RWPE1 (cell line): ENCODE measurements around the gene STX1B.

Experiments
- CTCF ChIA-PET: fragments of 350-600 bp; sonication (Branson Sonifier 250); formaldehyde crosslinking; extraction: SDS; loops from one replicate; lab custom pipeline; 2021; lab: Yijun Ruan, JAX
- POLR2A ChIA-PET: fragments of 400-600 bp; formaldehyde crosslinking; extraction: SDS; loops from one replicate; lab custom pipeline; 2020; ENCODE audit warnings: antibody characterized with exemption; ENCODE audit not compliant: low non-redundant PET; lab: Yijun Ruan, JAX
- DNase-seq: peaks from one replicate; pipeline ENCODE4 v3.0.0; 2012; ENCODE audit warnings: low spot score
- H3K27ac ChIP-seq: fragments of 450-650 bp; 2 replicates; pipeline ENCODE4 v1.5.1; 2017
- CTCF ChIP-seq: fragments of 450-650 bp; conservative IDR thresholded peaks from 2 replicates; pipeline ENCODE4 v1.5.1; 2017; ENCODE audit warnings: low read depth, mild to moderate bottlenecking

Gene STX1B

GRCh38 chr16:31010585-31011325 is at the start of gene STX1B:
Gene STX1B, minus strand, starts transcription at chr16:31010638. Its CDS starts 242 bp downstream, at chr16:31010396.
- no peak within 1 kb of the TSS for H3K27ac ChIP-seq
- ChIA-PET POLR2A (no interaction called here), CTCF (no interaction called here)
- no peak for DNase-seq
- no peak for TF ChIP-seq CTCF

GRCh38 chr16:31055613-31056012 is 45.2 kb upstream of the STX1B start:
- TF ChIP-seq CTCF = no peak
- peak overlapping the region; percentile 22 for H3K27ac ChIP-seq
- CTCF ChIA-PET = interaction anchor here (0.9 kb wide), 1 partner anchor 102 kb away, joined by 5 read pairs; no protein-coding TSS in a partner anchor
- POLR2A ChIA-PET = no interaction called here
- DNase-seq = no peak

GRCh38 chr16:31052114-31052513 is 41.7 kb upstream of the STX1B start:
- CTCF ChIA-PET = interaction anchor here (0.6 to 1.0 kb wide), 4 partner anchors 13 to 93 kb away, joined by 3 to 4 read pairs (median 3); partner anchors contain the start of gene PRSS8
- POLR2A ChIA-PET = interaction anchor here (0.5 kb wide), 1 partner anchor 50 kb away, joined by 12 read pairs; no protein-coding TSS in a partner anchor
- no peak for TF ChIP-seq CTCF
- DNase-seq = peak; percentile 95
- H3K27ac ChIP-seq = peak overlapping the region; percentile 92

- H3K27ac ChIP-seq = peak overlapping the region; percentile 92
- ChIA-PET CTCF (interaction anchor here (0.6 to 0.7 kb wide), 2 partner anchors 16 to 118 kb away, joined by 3 to 8 read pairs; no protein-coding TSS in a partner anchor), POLR2A (no interaction called here)
Observed at GRCh38 chr16:31050280-31051030, 40.0 kb upstream of the STX1B start.

GRCh38 chr16:31043898-31044481 is 33.6 kb upstream of the STX1B start:
- no peak for TF ChIP-seq CTCF
- DNase-seq = no peak
- CTCF ChIA-PET = interaction anchor here (0.6 kb wide), 1 partner anchor 11 kb away, joined by 5 read pairs; the partner anchor contains the start of gene STX4
- POLR2A ChIA-PET = no interaction called here
- no peak overlapping the region for H3K27ac ChIP-seq

More at GRCh38 chr16:31050280-31051030, 40.0 kb upstream of the STX1B start:
- TF ChIP-seq CTCF = no peak
- DNase-seq = no peak

- TF ChIP-seq CTCF = no peak
- DNase-seq = no peak
- H3K27ac ChIP-seq = no peak overlapping the region
- CTCF ChIA-PET = no interaction called here
- POLR2A ChIA-PET = no interaction called here
Observed at GRCh38 chr16:31043352-31043751, 32.9 kb upstream of the STX1B start.
